Prostate gland (tissue), 2 donors: ENCODE measurements around the gene CSF2RB.

Experiments
- CTCF ChIP-seq, 4 experiments: fragments of 200-600 bp in 2 of 4; fragments of 450-650 bp in 2 of 4; sonication (generic) in 2 of 4; IDR thresholded peaks; 1 replicate in 3 of 4; 2 replicates in 1 of 4; pipeline ENCODE4 v1.5.1; 2016 to 2019; ENCODE audit warnings: antibody characterized with exemption in 4 of 4, mild to moderate bottlenecking in 2 of 4, moderate library complexity in 2 of 4
- POLR2A ChIP-seq: fragments of 450-650 bp; IDR thresholded peaks from one replicate; pipeline ENCODE4 v1.6.1; 2016; ENCODE audit warnings: antibody characterized with exemption, mild to moderate bottlenecking
- POLR2AphosphoS5 ChIP-seq: sonication (generic); formaldehyde crosslinking; IDR thresholded peaks from one replicate; pipeline ENCODE4 v1.6.1; 2017; ENCODE audit warnings: antibody characterized with exemption

GRCh38 chr22:36948273-36949225, 35.1 kb downstream of the CSF2RB start:
- TF ChIP-seq CTCF (IDR thresholded peaks at IDR 0.05) (no peak), POLR2A (no peak), POLR2AphosphoS5 (no peak)
